ENCODE measurements around the gene SMARCA1. TPM values are rescaled to one million over a fixed set of nuclear protein-coding genes. Genes with fewer than 3 reads are reported as not detected.
A peak's percentile ranks its signal among the peaks of the same experiment; 100 is the strongest.

Gene SMARCA1
- total and polyA plus RNA-seq, 2 of the 4 experiments (the other 2 are of a cell fraction): 31.0 to 32.8 TPM

DNA sequence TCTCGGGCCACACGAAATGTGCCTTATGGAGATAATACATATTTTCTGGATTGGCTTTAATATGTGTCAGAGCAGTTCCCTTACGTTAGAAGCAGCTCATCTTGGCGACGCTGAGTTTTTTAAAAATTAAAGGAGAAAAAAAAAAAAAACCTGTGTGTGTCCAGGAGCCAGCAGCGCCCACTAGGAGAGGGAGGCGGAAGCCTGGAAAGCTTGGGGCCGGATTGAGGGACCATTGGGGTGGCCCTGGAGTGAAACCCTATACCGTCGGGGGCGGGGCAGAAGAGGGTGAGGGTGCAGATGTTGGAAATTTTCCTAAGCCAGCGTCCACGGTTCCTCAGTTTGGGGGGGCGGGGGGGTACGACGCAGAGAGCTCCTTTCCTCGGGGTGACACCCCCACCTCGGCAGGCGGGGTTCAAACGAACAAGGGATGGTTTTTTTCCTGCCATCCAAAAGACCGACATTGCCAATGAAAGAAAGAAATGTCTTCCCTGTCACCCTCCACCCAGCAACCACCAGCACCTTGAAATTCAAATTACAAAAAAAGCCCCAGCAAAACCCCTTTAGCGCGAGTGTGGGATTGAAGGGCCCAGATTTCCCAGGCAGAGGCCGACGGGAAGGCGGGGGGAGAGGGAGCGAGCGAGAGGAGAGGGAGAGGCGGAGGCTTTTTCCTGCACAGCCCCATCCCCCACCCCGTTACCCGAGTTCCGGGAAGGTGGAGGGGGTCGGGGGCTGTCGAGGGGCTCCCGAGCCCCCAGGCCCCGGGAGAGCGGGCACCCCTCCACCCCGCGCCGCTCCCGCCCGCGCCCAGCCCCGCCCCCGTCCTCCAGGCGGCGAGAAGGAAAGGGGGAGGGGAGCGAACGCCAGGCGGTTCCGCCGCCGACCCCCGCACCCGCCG is 859 bp downstream of the SMARCA1 start:
- H2AK5ac ChIP-seq (ENCODE audit: low read depth, low read length): 0 out of 2 replicates have a peak overlapping the region, but pooled peaks have one; percentile 18
- peak overlapping the region; percentile 69 for H3K4me2 ChIP-seq (ENCODE audit: low read depth, low read length)
- H3K18ac ChIP-seq (ENCODE audit: low read depth, low read length): peak overlapping the region; percentile 68; the same call in 1 of the 2 replicates
- POLR2A ChIA-PET (ENCODE audit: unreplicated experiment): interaction anchor here (0.7 to 1.0 kb wide), 2 partner anchors 13 to 55 kb away, joined by 3 to 6 read pairs; no protein-coding TSS in a partner anchor
- H3K27me3 ChIP-seq (ENCODE audit: control insufficient read depth, insufficient read depth, low read length): no peaks in the 10 kb centered on the region
- H2BK15ac ChIP-seq (ENCODE audit: low read depth, low read length): no peak overlapping the region; the same call in 2 of the 3 replicates
- no peak overlapping the region for H2BK20ac ChIP-seq (ENCODE audit: low read depth, low read length)
- 20% methylated on average over 3 of the region's 56 CpGs; no CpG with 5 or more reads in 1 of the 2 experiments for WGBS, 2 experiments (ENCODE audit: extremely low coverage in 2 of 2, insufficient read length in 1 of 2)
- BruUV-seq (replicated peaks): no TSS peak
- H3K9ac ChIP-seq (ENCODE audit: low read depth, low read length): peak overlapping the region; percentile 88
- ATAC-seq (ENCODE audit: low read depth) (peak; percentile 73), DNase-seq (peak; percentile 54)
- H3K79me1 ChIP-seq (ENCODE audit: low read depth in 1 of 2, low read length in 2 of 2): peaks cover 0 to 5% of the 10 kb centered on the region in 2 experiments; a peak in 2 of 4 replicates
- no peaks in the 10 kb centered on the region for H3K9me3 ChIP-seq (ENCODE audit: control insufficient read depth, insufficient read depth, low read length)
- H2BK5ac ChIP-seq (ENCODE audit: low read depth, low read length, poor library complexity, severe bottlenecking): peak overlapping the region; percentile 52
- intact Hi-C loops (cut with micrococcal nuclease) (no loop called here), dilution Hi-C loops (cut with HindIII; ENCODE audit: low sequenced_read_pairs, unreplicated experiment) (no loop called here), in situ Hi-C loops (cut with MboI; ENCODE audit: low sequenced_read_pairs) (no loop called here)
- no peaks in the 10 kb centered on the region for H3K4me1 ChIP-seq (ENCODE audit: control insufficient read depth, insufficient read depth, low read length)
- no peaks in the 10 kb centered on the region for H3K36me3 ChIP-seq (ENCODE audit: control insufficient read depth, insufficient read depth, low read length)
- peak overlapping the region; percentile 92; the same call in 1 of the 2 replicates for H3K14ac ChIP-seq (replicated peaks; ENCODE audit: low read depth, low read length)
- peak overlapping the region; percentile 99 for H2AK9ac ChIP-seq (replicated peaks; ENCODE audit: low read depth, low read length, poor library complexity)
- H2BK120ac ChIP-seq (ENCODE audit: low read depth, low read length): peak overlapping the region; percentile 58; the same call in 1 of the 2 replicates
- H4K8ac ChIP-seq (ENCODE audit: low read depth in 2 of 2, low read length in 2 of 2): peak overlapping the region in 1 of 2 experiments; percentile 76; a peak in 2 of 4 replicates
- H3K9me1 ChIP-seq (ENCODE audit: insufficient read depth, low read length): no peaks in the 10 kb centered on the region
- CTCF ChIA-PET: interaction anchor here (0.6 to 0.7 kb wide), 3 partner anchors 20 to 115 kb away, joined by 3 to 6 read pairs (median 4); no protein-coding TSS in a partner anchor
- H4K20me1 ChIP-seq (ENCODE audit: insufficient read depth, low read length): peaks cover 13% of the 10 kb centered on the region; the same call in 1 of the 2 replicates
- H4K91ac ChIP-seq (ENCODE audit: insufficient read depth, low read depth, low read length): peak overlapping the region; percentile 38; the same call in 1 of the 2 replicates
- H3K23ac ChIP-seq (ENCODE audit: low read depth, low read length): 0 out of 2 replicates have a peak overlapping the region, but pooled peaks have one; percentile 58
- peak overlapping the region; percentile 50; the same call in 1 of the 2 replicates for H3K56ac ChIP-seq (ENCODE audit: extremely low read depth, insufficient read depth, low read length)
- peak overlapping the region; percentile 61 for H3K27ac ChIP-seq (ENCODE audit: insufficient read depth, low read length)
- peak overlapping the region; percentile 89 for H3K4ac ChIP-seq (ENCODE audit: low read depth, low read length)
- peak overlapping the region; percentile 93 for H2AFZ ChIP-seq (replicated peaks; ENCODE audit: low read length, poor library complexity)
- H4K5ac ChIP-seq (ENCODE audit: low read depth, low read length): no peak overlapping the region; the same call in 1 of the 2 replicates
- TF ChIP-seq POLR2A (IDR thresholded peaks at IDR 0.05; ENCODE audit: low read depth, low read length): no peak
- TF ChIP-seq, protein P1, sequence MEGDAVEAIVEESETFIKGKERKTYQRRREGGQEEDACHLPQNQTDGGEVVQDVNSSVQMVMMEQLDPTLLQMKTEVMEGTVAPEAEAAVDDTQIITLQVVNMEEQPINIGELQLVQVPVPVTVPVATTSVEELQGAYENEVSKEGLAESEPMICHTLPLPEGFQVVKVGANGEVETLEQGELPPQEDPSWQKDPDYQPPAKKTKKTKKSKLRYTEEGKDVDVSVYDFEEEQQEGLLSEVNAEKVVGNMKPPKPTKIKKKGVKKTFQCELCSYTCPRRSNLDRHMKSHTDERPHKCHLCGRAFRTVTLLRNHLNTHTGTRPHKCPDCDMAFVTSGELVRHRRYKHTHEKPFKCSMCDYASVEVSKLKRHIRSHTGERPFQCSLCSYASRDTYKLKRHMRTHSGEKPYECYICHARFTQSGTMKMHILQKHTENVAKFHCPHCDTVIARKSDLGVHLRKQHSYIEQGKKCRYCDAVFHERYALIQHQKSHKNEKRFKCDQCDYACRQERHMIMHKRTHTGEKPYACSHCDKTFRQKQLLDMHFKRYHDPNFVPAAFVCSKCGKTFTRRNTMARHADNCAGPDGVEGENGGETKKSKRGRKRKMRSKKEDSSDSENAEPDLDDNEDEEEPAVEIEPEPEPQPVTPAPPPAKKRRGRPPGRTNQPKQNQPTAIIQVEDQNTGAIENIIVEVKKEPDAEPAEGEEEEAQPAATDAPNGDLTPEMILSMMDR (conservative IDR thresholded peaks at IDR 0.05; ENCODE audit: low read depth, low read length): 0 out of 2 replicates have a peak, but pooled peaks have one; percentile 18
- TF ChIP-seq MAZ (IDR thresholded peaks at IDR 0.05; ENCODE audit: borderline replicate concordance, low read depth, low read length): peak; percentile 65
- H3K4me3 ChIP-seq (ENCODE audit: insufficient read depth, low read depth, low read length): peak overlapping the region; percentile 75

Data from IMR-90 (cell line).